Adipocyte (in vitro differentiated cells): Measurements from ENCODE around the gene GABRG3.
A peak's percentile ranks its signal among the peaks of the same experiment; 100 is the strongest.
"Not testable (repeated sequence)": the region's sequence is repeated elsewhere in the genome, so short reads cannot be mapped to it uniquely, and the experiment has no call there.

Source experiments
- DNase-seq: peaks from one replicate; pipeline ENCODE4 v3.0.0-alpha.2; 2015; ENCODE audit warnings: low read depth
- H3K27me3 ChIP-seq: replicated peaks from 2 replicates; pipeline ENCODE4 v1.7.0; 2013; ENCODE audit warnings: mild to moderate bottlenecking, low read length, moderate library complexity; ENCODE audit not compliant: control insufficient read depth, insufficient read depth
- H3K36me3 ChIP-seq: 2 replicates; pipeline ENCODE4 v1.7.0; 2013; ENCODE audit warnings: low read length, mild to moderate bottlenecking, moderate library complexity; ENCODE audit not compliant: control insufficient read depth, insufficient read depth, severe bottlenecking
- H3K4me1 ChIP-seq: 2 replicates; pipeline ENCODE4 v1.7.0; 2013; ENCODE audit warnings: mild to moderate bottlenecking, low read length, moderate library complexity; ENCODE audit not compliant: control insufficient read depth, insufficient read depth
- H3K4me3 ChIP-seq: 2 replicates; pipeline ENCODE4 v1.7.0; 2013; ENCODE audit warnings: mild to moderate bottlenecking, low read length, moderate library complexity
- H3K9ac ChIP-seq: 2 replicates; pipeline ENCODE4 v1.7.0; 2013; ENCODE audit warnings: mild to moderate bottlenecking, low read length, moderate library complexity
- H3K9me3 ChIP-seq: 2 replicates; pipeline ENCODE4 v1.7.0; 2013; ENCODE audit warnings: mild to moderate bottlenecking, low read length, moderate library complexity; ENCODE audit not compliant: control insufficient read depth

The GABRG3 gene

DNA sequence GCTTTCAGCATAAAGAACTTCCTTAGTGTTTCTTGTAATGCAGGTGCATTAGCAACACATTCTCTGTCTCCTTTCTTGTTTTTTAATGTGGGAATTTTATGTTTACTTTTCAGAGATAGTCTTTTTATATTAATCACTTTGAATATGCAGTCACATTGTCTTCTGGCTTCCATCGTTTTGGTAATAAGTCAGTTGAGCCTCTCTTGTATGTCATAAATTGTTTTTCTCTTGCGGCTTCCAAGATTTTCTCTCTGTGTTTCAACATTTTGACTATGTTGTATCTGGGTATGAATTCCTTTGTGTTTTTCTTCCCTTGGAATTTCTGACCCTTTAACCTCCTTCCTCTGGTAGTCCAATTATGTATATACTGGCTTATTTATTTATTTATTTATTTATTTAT is 25.3 kb downstream of the GABRG3 start:
- H3K4me3 ChIP-seq: no peak overlapping the region
- no peaks in the 10 kb centered on the region for H3K4me1 ChIP-seq
- no peak for DNase-seq
- no peaks in the 10 kb centered on the region for H3K36me3 ChIP-seq
- no peak overlapping the region for H3K9ac ChIP-seq
- H3K27me3 ChIP-seq: no peaks in the 10 kb centered on the region
- peaks cover 21% of the 10 kb centered on the region for H3K9me3 ChIP-seq

DNA sequence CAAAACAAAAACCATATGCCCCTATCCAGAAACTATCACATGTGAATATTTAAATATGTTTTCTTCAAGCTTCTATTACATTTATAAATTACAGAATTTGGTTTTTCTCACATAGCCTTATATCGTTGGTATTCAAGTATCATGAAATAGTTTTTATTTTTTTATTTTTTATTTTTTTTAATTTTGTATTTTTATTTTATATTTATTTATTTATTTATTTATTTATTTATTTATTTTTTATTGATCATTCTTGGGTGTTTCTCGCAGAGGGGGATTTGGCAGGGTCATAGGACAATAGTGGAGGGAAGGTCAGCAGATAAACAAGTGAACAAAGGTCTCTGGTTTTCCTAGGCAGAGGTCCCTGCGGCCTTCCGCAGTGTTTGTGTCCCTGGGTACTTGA is 32.0 kb downstream of the GABRG3 start:
- not testable (repeated sequence) for H3K36me3 ChIP-seq, H3K27me3 ChIP-seq, H3K9me3 ChIP-seq, H3K4me3 ChIP-seq, H3K9ac ChIP-seq, DNase-seq, H3K4me1 ChIP-seq

DNA sequence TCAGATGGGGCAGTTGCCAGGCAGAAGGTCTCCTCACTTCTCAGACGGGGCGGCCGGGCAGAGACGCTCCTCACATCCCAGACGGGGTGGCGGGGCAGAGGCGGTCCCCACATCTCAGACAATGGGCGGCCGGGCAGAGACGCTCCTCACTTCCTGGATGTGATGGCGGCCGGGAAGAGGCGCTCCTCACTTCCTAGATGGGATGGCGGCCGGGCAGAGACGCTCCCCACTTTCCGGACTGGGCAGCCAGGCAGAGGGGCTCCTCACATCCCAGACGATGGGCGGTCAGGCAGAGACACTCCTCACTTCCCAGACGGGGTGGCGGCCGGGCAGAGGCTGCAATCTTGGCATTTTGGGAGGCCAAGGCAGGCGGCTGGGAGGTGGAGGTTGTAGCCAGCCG is 33.2 kb downstream of the GABRG3 start:
- H3K27me3 ChIP-seq: not testable (repeated sequence)

DNA sequence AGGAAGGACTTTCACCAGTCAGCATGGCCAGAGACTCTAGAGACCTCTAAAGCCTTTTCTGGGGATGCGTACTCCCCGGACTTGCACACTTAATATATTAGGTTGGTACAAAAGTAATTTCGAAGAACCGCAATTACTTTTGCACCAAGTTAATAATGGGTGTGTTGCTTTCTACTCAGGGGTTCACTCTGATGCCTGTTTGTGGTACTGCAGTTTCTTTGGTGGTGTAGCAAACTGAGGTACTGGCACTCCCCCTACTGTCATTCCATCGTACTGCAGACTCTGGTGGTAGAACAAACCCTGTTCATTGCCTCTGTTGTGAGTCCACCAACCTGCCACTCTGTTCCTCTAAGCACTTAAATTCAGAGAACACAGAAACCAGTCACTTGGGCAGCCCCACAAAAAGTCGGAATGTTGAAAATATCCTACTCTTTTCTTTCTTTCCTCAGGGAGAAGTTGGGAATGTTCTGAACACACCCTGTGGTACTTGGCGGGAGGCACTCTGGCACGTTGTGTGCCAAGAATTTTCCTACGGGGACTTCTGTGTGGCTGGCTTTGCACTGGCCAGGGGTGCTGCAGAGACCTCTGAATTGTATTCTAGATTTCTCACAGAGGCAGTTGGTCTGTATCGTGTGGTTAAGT is 46.3 kb downstream of the GABRG3 start:
- no peaks in the 10 kb centered on the region for H3K36me3 ChIP-seq
- peak; percentile 11 for DNase-seq
- no peaks in the 10 kb centered on the region for H3K27me3 ChIP-seq
- no peak overlapping the region for H3K4me3 ChIP-seq
- H3K9ac ChIP-seq: no peak overlapping the region
- peaks cover 3% of the 10 kb centered on the region for H3K9me3 ChIP-seq
- H3K4me1 ChIP-seq: no peaks in the 10 kb centered on the region

More for the DNA sequence above, 33.2 kb downstream of the GABRG3 start:
- H3K9me3 ChIP-seq, H3K36me3 ChIP-seq, H3K4me3 ChIP-seq, DNase-seq, H3K4me1 ChIP-seq, H3K9ac ChIP-seq: not testable (repeated sequence)

DNA sequence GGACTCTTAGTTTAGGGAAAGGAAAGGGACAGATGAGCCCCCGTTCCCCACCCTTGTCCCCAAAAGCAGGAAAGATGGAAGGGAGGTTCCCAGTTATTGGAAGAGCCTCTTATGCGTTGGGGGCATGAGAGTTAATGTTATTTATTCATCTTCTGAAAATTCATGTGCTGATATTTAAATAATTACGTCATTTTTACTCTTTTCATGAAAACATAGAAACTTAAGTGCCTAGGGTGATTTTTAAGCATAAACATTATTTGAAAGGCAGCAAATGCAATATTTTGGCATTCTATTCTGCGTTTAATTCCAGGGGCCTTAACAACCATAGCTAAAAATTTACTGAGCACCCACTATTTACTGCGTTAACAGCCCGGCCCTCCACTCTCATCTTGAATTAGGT is 48.7 kb downstream of the GABRG3 start:
- H3K4me1 ChIP-seq: no peaks in the 10 kb centered on the region

DNA sequence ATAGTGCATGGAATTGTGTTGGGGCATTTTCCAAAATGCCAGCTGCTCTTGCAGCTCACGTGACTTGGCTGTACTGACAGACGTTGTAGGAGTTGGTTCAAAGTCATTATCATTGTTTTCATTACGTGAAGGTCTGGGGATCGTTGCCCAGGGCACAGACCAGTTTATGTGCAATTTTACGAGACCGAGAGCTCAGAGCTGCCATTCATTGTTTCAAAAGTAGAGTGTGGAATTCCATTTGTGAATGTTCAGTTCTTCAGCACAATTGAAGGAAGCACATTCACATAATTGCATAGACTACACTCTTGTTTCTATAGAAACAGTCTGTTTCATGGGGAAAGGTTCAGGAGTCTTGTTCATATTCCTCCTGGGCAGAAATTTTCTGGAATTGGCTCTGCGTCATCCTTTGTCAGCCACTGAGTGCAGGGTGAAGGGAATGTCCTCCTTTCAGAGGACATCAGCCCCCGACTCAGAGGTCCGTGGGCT is 54.5 kb downstream of the GABRG3 start:
- Histone ChIP-seq H3K9ac (no peak overlapping the region), H3K9me3 (no peaks in the 10 kb centered on the region), H3K27me3 (peaks cover 6% of the 10 kb centered on the region), H3K4me1 (no peaks in the 10 kb centered on the region), H3K36me3 (no peaks in the 10 kb centered on the region), H3K4me3 (no peak overlapping the region)
- DNase-seq: no peak

More for the DNA sequence above, 48.7 kb downstream of the GABRG3 start:
- Histone ChIP-seq H3K4me3 (no peak overlapping the region), H3K9ac (no peak overlapping the region), H3K9me3 (peaks cover 3% of the 10 kb centered on the region), H3K27me3 (no peaks in the 10 kb centered on the region), H3K36me3 (no peaks in the 10 kb centered on the region)
- no peak for DNase-seq

- no peak for DNase-seq
- H3K4me1 ChIP-seq: no peaks in the 10 kb centered on the region
- peaks cover 7% of the 10 kb centered on the region for H3K9me3 ChIP-seq
- no peak overlapping the region for H3K9ac ChIP-seq
- H3K4me3 ChIP-seq: no peak overlapping the region
- H3K36me3 ChIP-seq: no peaks in the 10 kb centered on the region
- peaks cover 6% of the 10 kb centered on the region for H3K27me3 ChIP-seq
Measured at GRCh38 chr15:27027229-27027628, 56.2 kb downstream of the GABRG3 start.

DNA sequence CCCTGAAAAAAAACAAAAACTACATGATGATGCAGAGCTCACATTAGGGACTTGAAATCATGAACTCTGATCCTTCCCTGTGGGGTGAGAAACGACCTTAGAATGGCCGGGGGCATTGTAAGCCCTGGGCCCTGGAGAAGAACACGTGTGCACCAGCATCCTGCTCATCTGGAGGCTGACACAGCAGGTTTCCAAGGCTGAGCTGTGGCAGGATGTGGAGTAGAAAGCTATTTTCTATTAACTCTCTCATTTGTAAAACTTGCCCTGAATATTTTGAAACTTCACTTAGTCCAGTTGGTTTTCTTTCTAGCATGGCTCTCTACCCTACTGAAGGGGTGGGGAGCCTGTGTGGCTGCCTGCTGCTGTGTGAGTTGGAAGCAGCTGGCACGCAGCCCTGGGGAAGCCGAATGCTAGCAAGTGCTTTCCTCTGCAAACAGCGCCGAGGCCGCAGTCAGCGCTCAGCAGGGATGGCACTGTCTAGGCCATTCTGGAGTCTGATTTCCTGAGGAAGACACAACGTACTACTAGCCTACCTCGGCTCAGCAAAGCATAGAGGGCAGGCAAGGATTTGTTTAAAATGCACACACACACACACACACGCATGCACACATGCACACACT is 58.0 kb downstream of the GABRG3 start:
- no peaks in the 10 kb centered on the region for H3K36me3 ChIP-seq
- H3K27me3 ChIP-seq: peaks cover 6% of the 10 kb centered on the region
- no peak overlapping the region for H3K4me3 ChIP-seq
- DNase-seq: no peak
- H3K9me3 ChIP-seq: peaks cover 10% of the 10 kb centered on the region
- H3K4me1 ChIP-seq: no peaks in the 10 kb centered on the region
- no peak overlapping the region for H3K9ac ChIP-seq

DNA sequence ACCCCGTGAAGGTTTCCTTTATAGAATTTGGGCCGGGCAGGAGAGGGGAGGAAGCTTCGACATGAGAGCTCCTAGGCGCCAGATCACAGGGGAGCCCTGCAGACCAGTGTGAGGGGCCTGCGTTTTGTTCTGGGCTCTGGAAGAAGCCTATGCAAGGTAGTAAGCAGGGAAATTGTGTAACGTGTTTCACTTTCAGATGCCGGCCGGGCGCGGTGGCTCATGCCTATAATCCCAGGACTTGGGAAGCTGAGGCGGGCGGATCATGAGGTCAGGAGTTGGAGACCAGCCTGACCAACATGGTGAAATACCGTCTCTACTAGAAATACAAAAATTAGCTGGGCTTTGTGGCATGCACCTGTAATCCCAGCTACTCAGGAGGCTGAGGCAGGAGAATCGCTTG is 65.2 kb downstream of the GABRG3 start:
- Histone ChIP-seq H3K36me3 (no peaks in the 10 kb centered on the region), H3K4me1 (no peaks in the 10 kb centered on the region), H3K27me3 (no peaks in the 10 kb centered on the region), H3K9ac (no peak overlapping the region), H3K9me3 (peaks cover 10% of the 10 kb centered on the region), H3K4me3 (no peak overlapping the region)
- no peak for DNase-seq

DNA sequence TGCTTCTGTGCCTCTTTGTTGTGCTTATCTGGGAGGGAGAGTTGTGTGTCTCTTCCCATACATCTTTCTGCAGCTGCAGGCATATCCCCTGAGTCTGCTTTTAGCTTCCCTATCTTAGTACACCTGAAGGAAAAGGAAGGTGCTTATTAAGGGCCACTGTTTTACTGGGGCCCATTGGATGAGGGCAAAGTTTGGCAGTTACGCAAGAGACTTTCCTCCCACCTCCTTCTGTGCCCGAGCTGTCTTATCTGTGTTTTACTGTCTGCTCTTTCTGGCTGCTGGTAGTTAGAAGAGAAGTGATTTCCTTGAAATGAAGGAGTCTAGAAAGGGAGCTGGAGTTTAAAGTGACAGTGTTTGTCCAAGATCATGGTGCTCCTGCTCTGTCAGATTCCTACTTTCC is 66.5 kb downstream of the GABRG3 start:
- no peak for DNase-seq
- H3K27me3 ChIP-seq: peaks cover 3% of the 10 kb centered on the region
- no peaks in the 10 kb centered on the region for H3K4me1 ChIP-seq
- no peak overlapping the region for H3K9ac ChIP-seq
- H3K4me3 ChIP-seq: no peak overlapping the region
- H3K9me3 ChIP-seq: no peaks in the 10 kb centered on the region
- no peaks in the 10 kb centered on the region for H3K36me3 ChIP-seq

DNA sequence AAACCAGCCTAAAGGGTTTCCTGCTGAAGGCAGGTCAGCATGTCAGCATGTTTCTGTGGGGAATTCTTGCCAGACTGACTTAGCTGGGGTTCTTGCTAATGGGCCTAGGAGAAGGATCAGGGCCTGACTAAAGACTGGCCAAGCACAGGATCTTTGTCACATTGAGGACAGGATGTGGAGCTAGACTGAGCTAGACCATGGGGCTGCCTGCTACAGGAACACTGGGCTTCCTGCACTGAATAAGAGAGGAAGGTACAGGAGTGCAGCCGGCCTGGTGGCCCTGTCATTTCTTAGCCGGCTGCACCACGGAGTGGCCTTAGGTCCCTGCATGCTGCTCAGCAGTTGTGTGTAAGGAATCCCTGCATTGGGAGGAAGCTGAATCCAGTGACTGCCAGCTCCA is 68.2 kb downstream of the GABRG3 start:
- no peaks in the 10 kb centered on the region for H3K36me3 ChIP-seq
- peaks cover 3% of the 10 kb centered on the region for H3K27me3 ChIP-seq
- no peak for DNase-seq
- H3K9me3 ChIP-seq: no peaks in the 10 kb centered on the region
- no peaks in the 10 kb centered on the region for H3K4me1 ChIP-seq
- no peak overlapping the region for H3K9ac ChIP-seq
- H3K4me3 ChIP-seq: no peak overlapping the region

GRCh38 chr15:27042230-27042629 is 71.2 kb downstream of the GABRG3 start:
- Histone ChIP-seq H3K9ac (no peak overlapping the region), H3K4me1 (no peaks in the 10 kb centered on the region), H3K27me3 (peaks cover 3% of the 10 kb centered on the region), H3K4me3 (no peak overlapping the region), H3K36me3 (no peaks in the 10 kb centered on the region), H3K9me3 (no peaks in the 10 kb centered on the region)
- DNase-seq: no peak
